Testis (tissue), 3 donors: ENCODE results near the gene HNRNPH1. TPM values are rescaled to one million over a fixed set of nuclear protein-coding genes. Genes with fewer than 3 reads are reported as not detected.

Source experiments
- DNase-seq: peaks from one replicate; pipeline ENCODE4 v3.0.0-alpha.2; 2019
- H3K27ac ChIP-seq, 2 donors: fragments of 200-600 bp; sonication (generic); one replicate each; pipeline ENCODE4 v1.5.1; 2019
- H3K27me3 ChIP-seq: fragments of 200-600 bp; sonication (generic); one replicate; pipeline ENCODE4 v1.5.1; 2019
- H3K36me3 ChIP-seq: fragments of 200-600 bp; sonication (generic); one replicate; pipeline ENCODE4 v1.5.1; 2017; ENCODE audit warnings: low read depth; ENCODE audit errors: missing control alignments
- H3K4me1 ChIP-seq: fragments of 200-600 bp; sonication (generic); one replicate; pipeline ENCODE4 v1.5.1; 2019
- H3K4me3 ChIP-seq, 2 donors: fragments of 200-600 bp; sonication (generic); one replicate each; pipeline ENCODE4 v1.5.1; 2017 to 2019
- H3K9me3 ChIP-seq: fragments of 200-600 bp; sonication (generic); one replicate; pipeline ENCODE4 v1.5.1; 2017
- CTCF ChIP-seq, 3 experiments: fragments of 450-650 bp in 2 of 3; fragments of 200-600 bp in 1 of 3; sonication (generic) in 1 of 3; IDR thresholded peaks; one replicate each; pipeline ENCODE4 v1.5.1; 2016 to 2019; ENCODE audit warnings: antibody characterized with exemption in 3 of 3, mild to moderate bottlenecking in 2 of 3, moderate library complexity in 1 of 3
- POLR2A ChIP-seq: fragments of 450-650 bp; IDR thresholded peaks from one replicate; pipeline ENCODE4 v1.6.1; 2017; ENCODE audit warnings: antibody characterized with exemption, mild to moderate bottlenecking, moderate library complexity
- WGBS, 2 donors: methylation state at CpG; one replicate each; pipeline ENCODE4 v1.1.5; 2018; 5-methylcytosine and 5-hydroxymethylcytosine counted together
- intact Hi-C: fragments of 100-400 bp; cut with DNase I; formaldehyde crosslinking; loops from one replicate; pipeline ENCODE4 v1.15.1; 2023; ENCODE audit warnings: low total_unique reads
- polyA plus RNA-seq: library from polyadenylated mRNA; stranded (reverse); fragments of 350-450 nt; fragmentation: Illumina TruSeq; extraction: RNeasy Lipid Tissue Mini Kit (QIAGEN cat#74804); gene quantifications from one replicate; pipeline ENCODE4 v1.2.3, GENCODE V29; 2014; ENCODE audit warnings: low read depth, low replicate concordance; ENCODE audit not compliant: insufficient read depth
- total RNA-seq, 2 donors: library from RNA; depleted of rRNA; stranded (reverse); fragments of >200 nt; gene quantifications; one replicate each; pipeline ENCODE4 v1.2.3, GENCODE V29; 2016

HNRNPH1 gene
- total and polyA plus RNA-seq, 3 donors from 2014 or later, result 395 to 636 (median 626) TPM

GRCh38 chr5:179620703-179621350, 2.6 kb downstream of the HNRNPH1 start:
- Histone ChIP-seq H3K36me3 (no peaks in the 10 kb centered on the region), H3K9me3 (no peaks in the 10 kb centered on the region), H3K27me3 (no peaks in the 10 kb centered on the region), H3K4me3 (peak overlapping the region in 1 of 2 donors; percentile 91), H3K4me1 (peaks cover 39% of the 10 kb centered on the region), H3K27ac (peak overlapping the region in 1 of 2 donors; percentile 14)
- 11 to 13% methylated on average over 5 of the region's 5 CpGs for WGBS, 2 donors
- intact Hi-C loops, result loop anchor here (10.0 kb wide), 1 partner anchor 74 kb away; the partner anchor contains the start of gene CANX
- DNase-seq, result no peak
- TF ChIP-seq POLR2A (no peak), CTCF (IDR thresholded peaks at IDR 0.05) (no peak)

GRCh38 chr5:179620293-179620692, 3.2 kb downstream of the HNRNPH1 start:
- Histone ChIP-seq H3K4me3 (peak overlapping the region in 1 of 2 donors; percentile 2), H3K27ac (peak overlapping the region in 1 of 2 donors; percentile 14)

GRCh38 chr5:179619776-179620175, 3.7 kb downstream of the HNRNPH1 start:
- intact Hi-C loops, result loop anchor here (10.0 kb wide), 1 partner anchor 75 kb away; the partner anchor contains the start of gene CANX
- Histone ChIP-seq H3K27me3 (no peaks in the 10 kb centered on the region), H3K27ac (no peak overlapping the region), H3K9me3 (no peaks in the 10 kb centered on the region), H3K36me3 (no peaks in the 10 kb centered on the region), H3K4me1 (peaks cover 37% of the 10 kb centered on the region), H3K4me3 (peak overlapping the region in 1 of 2 donors; percentile 2)
- no peak for DNase-seq
- 25 to 30% methylated on average over 4 of the region's 4 CpGs for WGBS, 2 donors
- TF ChIP-seq CTCF (IDR thresholded peaks at IDR 0.05), result no peak
- no peak for TF ChIP-seq POLR2A

More at GRCh38 chr5:179620293-179620692, 3.2 kb downstream of the HNRNPH1 start:
- WGBS, 2 donors, result 7 to 8% methylated on average over 3 of the region's 3 CpGs
- no peak for TF ChIP-seq CTCF (IDR thresholded peaks at IDR 0.05)
- no peak for TF ChIP-seq POLR2A
- intact Hi-C loops, result loop anchor here (10.0 kb wide), 1 partner anchor 75 kb away; the partner anchor contains the start of gene CANX
- Histone ChIP-seq H3K36me3 (no peaks in the 10 kb centered on the region), H3K4me1 (peaks cover 39% of the 10 kb centered on the region), H3K27me3 (no peaks in the 10 kb centered on the region), H3K9me3 (no peaks in the 10 kb centered on the region)
- no peak for DNase-seq

GRCh38 chr5:179618923-179619554, 4.4 kb downstream of the HNRNPH1 start:
- Histone ChIP-seq H3K9me3 (no peaks in the 10 kb centered on the region), H3K27ac (no peak overlapping the region), H3K4me1 (peaks cover 30% of the 10 kb centered on the region), H3K4me3 (no peak overlapping the region), H3K36me3 (no peaks in the 10 kb centered on the region), H3K27me3 (no peaks in the 10 kb centered on the region)
- DNase-seq, result no peak
- TF ChIP-seq CTCF (IDR thresholded peaks at IDR 0.05) (no peak), POLR2A (no peak)
- intact Hi-C loops, result no loop called here
- WGBS, 2 donors, result 28 to 35% methylated on average over 6 of the region's 6 CpGs
